SK-N-SH (cell line): ENCODE data around the gene SLCO2A1. TPM values are rescaled to one million over a fixed set of nuclear protein-coding genes. Genes with fewer than 3 reads are reported as not detected.

ENCODE experiments used
- CTCF ChIA-PET: fragments of 300-600, 350-600 bp; formaldehyde crosslinking; extraction: SDS; loops from one replicate; lab custom pipeline; 2021; lab: Yijun Ruan, JAX
- POLR2A ChIA-PET: fragments of 350-600 bp; sonication (Branson Sonifier 250); formaldehyde crosslinking; extraction: SDS; loops from one replicate; lab custom pipeline; 2020; ENCODE audit warnings: antibody characterized with exemption, inconsistent platforms; lab: Yijun Ruan, JAX
- DNase-seq: peaks from one replicate; pipeline ENCODE4 v3.0.0; 2012
- H2AFZ ChIP-seq: fragments of 200-600 bp; sonication (generic); 2 replicates; pipeline ENCODE4 v1.8.1; 2016; ENCODE audit warnings: antibody characterized with exemption, mild to moderate bottlenecking, low read depth
- H3F3A ChIP-seq: fragments of 200-600 bp; sonication (generic); replicated peaks from 2 replicates; pipeline ENCODE3; 2016; ENCODE audit warnings: antibody characterized with exemption, mild to moderate bottlenecking; ENCODE audit not compliant: insufficient read depth
- H3K27ac ChIP-seq, 2 experiments: fragments of 200-500 bp in 1 of 2; fragments of 200-600 bp in 1 of 2; sonication (Bioruptor generic) in 1 of 2; sonication (generic), shearing (Covaris generic) in 1 of 2; 2 replicates each; pipeline versions ENCODE4 v1.5.1 to v1.6.1; 2014 to 2016; ENCODE audit warnings: low read depth in 2 of 2, inconsistent platforms in 1 of 2, low read length in 1 of 2, mild to moderate bottlenecking in 1 of 2, mixed read lengths in 1 of 2
- H3K27me3 ChIP-seq: fragments of 200-600 bp; sonication (generic), shearing (Covaris generic); 2 replicates; pipeline ENCODE4 v1.6.1; 2016; ENCODE audit warnings: mixed run types; ENCODE audit not compliant: insufficient read depth
- H3K36me3 ChIP-seq, 2 experiments: fragments of 200-500 bp in 1 of 2; fragments of 200-600 bp in 1 of 2; sonication (Bioruptor generic) in 1 of 2; sonication (generic) in 1 of 2; replicated peaks in 1 of 2; 2 replicates each; pipeline versions ENCODE3 to v1.5.1; 2014 to 2016; ENCODE audit warnings: low read length in 1 of 2, mild to moderate bottlenecking in 1 of 2; ENCODE audit not compliant: insufficient read depth in 2 of 2, control insufficient read depth in 1 of 2
- H3K4me1 ChIP-seq, 2 experiments: fragments of 200-500 bp in 1 of 2; fragments of 200-600 bp in 1 of 2; sonication (Bioruptor generic) in 1 of 2; sonication (generic), shearing (Covaris generic) in 1 of 2; 2 replicates each; pipeline versions ENCODE4 v1.5.1 to v1.6.1; 2014 to 2016; ENCODE audit warnings: low read depth in 1 of 2, low read length in 1 of 2, mixed run types in 1 of 2; ENCODE audit not compliant: insufficient read depth in 2 of 2, control insufficient read depth in 1 of 2
- H3K4me2 ChIP-seq: fragments of 200-600 bp; sonication (generic), shearing (Covaris generic); 2 replicates; pipeline ENCODE4 v1.6.1; 2017; ENCODE audit warnings: mixed run types
- H3K4me3 ChIP-seq, 2 experiments: fragments of 200-500 bp in 1 of 2; fragments of 200-600 bp in 1 of 2; sonication (Bioruptor generic) in 1 of 2; sonication (generic), shearing (Covaris generic) in 1 of 2; 2 replicates each; pipeline versions ENCODE4 v1.5.1 to v1.8.1; 2014 to 2016; ENCODE audit warnings: low read depth in 2 of 2, inconsistent platforms in 1 of 2, low read length in 1 of 2, mild to moderate bottlenecking in 1 of 2, mixed read lengths in 1 of 2, moderate library complexity in 1 of 2
- H3K79me2 ChIP-seq: fragments of 200-600 bp; sonication (generic); 2 replicates; pipeline ENCODE4 v1.8.1; 2017; ENCODE audit warnings: mild to moderate bottlenecking; ENCODE audit not compliant: insufficient read depth
- H3K9ac ChIP-seq: fragments of 200-600 bp; sonication (generic); 2 replicates; pipeline ENCODE4 v1.6.1; 2017; ENCODE audit warnings: mixed run types
- H3K9me2 ChIP-seq: fragments of 200-600 bp; sonication (generic); 2 replicates; pipeline ENCODE4 v1.6.1; 2017; ENCODE audit warnings: mixed run types
- H3K9me3 ChIP-seq: fragments of 200-600 bp; sonication (generic); 2 replicates; pipeline ENCODE4 v1.6.1; 2017; ENCODE audit warnings: mixed run types, mild to moderate bottlenecking, moderate library complexity
- H4K20me1 ChIP-seq: fragments of 200-600 bp; sonication (generic); 2 replicates; pipeline ENCODE4 v1.6.1; 2017; ENCODE audit warnings: mild to moderate bottlenecking, mixed run types; ENCODE audit not compliant: insufficient read depth
- FOXJ3 ChIP-seq: sonication (generic); formaldehyde crosslinking; IDR thresholded peaks from 2 replicates; pipeline ENCODE4 v1.5.1; 2020; ENCODE audit warnings: mild to moderate bottlenecking, missing genetic modification reagents
- GATA2 ChIP-seq: sonication (generic); formaldehyde crosslinking; IDR thresholded peaks from 2 replicates; pipeline ENCODE4 v1.5.0; 2020; ENCODE audit warnings: mild to moderate bottlenecking, missing genetic modification reagents
- NFIC ChIP-seq: IDR thresholded peaks from 2 replicates; pipeline ENCODE4 v1.4.0; 2012; ENCODE audit warnings: borderline replicate concordance
- POLR2AphosphoS5 ChIP-seq: IDR thresholded peaks from 2 replicates; pipeline ENCODE4 v1.6.1; 2012; ENCODE audit warnings: low read depth, low read length
- RAD21 ChIP-seq: IDR thresholded peaks from 2 replicates; pipeline ENCODE4 v1.6.1; 2012; ENCODE audit warnings: mild to moderate bottlenecking, low read length
- RCOR1 ChIP-seq: fragments of 150-350 bp; IDR thresholded peaks from 2 replicates; pipeline ENCODE4 v1.6.1; 2017; ENCODE audit warnings: antibody characterized with exemption, low read length
- RFX5 ChIP-seq: IDR thresholded peaks from 2 replicates; pipeline ENCODE4 v1.6.1; 2012; ENCODE audit warnings: mild to moderate bottlenecking, improper control_type of control experiment, low read length
- SIN3A ChIP-seq: IDR thresholded peaks from 2 replicates; pipeline ENCODE4 v1.6.1; 2012; ENCODE audit warnings: low read depth, mild to moderate bottlenecking, low read length, moderate library complexity, borderline replicate concordance
- SMC3 ChIP-seq: IDR thresholded peaks from 2 replicates; pipeline ENCODE4 v1.6.1; 2012; ENCODE audit warnings: low read depth, low read length, improper control_type of control experiment
- WGBS: methylation state at CpG from one replicate; pipeline ENCODE4 v1.1.6; 2017; ENCODE audit warnings: low lambda C conversion rate; 5-methylcytosine and 5-hydroxymethylcytosine counted together
- polyA plus RNA-seq, 3 experiments: library from polyadenylated mRNA; depleted of rRNA; stranded (reverse); fragments of >200 nt; gene quantifications; 2 replicates each; pipeline ENCODE4 v1.2.3, GENCODE V29; 2012
- TF ChIP-seq, protein P1 (sequence below): fragments of 150-350 bp; IDR thresholded peaks from 2 replicates; pipeline ENCODE4 v1.6.1; 2016; ENCODE audit warnings: mild to moderate bottlenecking, low read depth, low read length
- TF ChIP-seq, protein P2 (sequence below): IDR thresholded peaks from 2 replicates; pipeline ENCODE4; 2012

The SLCO2A1 gene
- polyA plus RNA-seq, 1 of the 3 experiments (the other 2 are of a cell fraction), result 9.3 TPM

DNA sequence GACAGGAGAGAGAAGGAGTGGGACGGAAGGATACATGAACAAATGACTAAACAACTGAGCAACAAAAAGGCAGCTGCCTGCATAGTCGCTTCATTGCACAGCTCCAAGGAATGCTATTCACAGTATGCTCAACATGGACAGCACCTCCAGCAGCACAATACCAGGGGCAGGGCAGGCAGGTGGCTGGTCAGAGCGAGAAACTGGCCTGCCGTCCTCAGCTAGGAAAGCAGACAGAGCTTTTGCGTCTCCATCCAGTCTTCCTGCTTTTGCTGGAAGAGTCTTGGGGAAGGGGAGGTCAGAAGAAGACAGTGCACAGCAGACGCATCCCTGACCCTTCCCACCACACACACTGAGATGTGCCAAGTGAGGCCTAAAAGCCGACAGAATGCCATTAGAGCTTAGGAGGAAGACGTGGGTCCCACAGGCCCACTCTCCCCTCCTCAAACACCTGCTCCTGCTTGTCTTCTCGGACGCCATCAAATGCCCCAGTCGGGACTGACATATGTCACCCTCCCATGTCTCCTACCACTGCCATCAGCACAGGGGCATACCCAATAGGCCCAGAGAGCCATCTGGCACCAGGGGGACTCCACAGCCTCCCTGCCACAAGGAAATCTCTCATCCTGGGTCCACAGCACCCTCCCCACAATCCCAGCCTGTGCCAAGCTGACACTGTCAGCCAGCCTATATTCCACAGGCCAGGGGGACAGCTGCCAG lies 137.9 kb downstream of the SLCO2A1 start:
- no peak for DNase-seq
- Histone ChIP-seq H3K27me3 (peaks cover 10% of the 10 kb centered on the region; the same call in 1 of the 2 replicates), H3K27ac (no peak overlapping the region), H3K4me1 (peaks cover 0 to 19% of the 10 kb centered on the region in 2 experiments; a peak in 1 of 4 replicates), H3F3A (no peaks in the 10 kb centered on the region), H3K4me3 (no peak overlapping the region), H4K20me1 (no peaks in the 10 kb centered on the region), H3K9ac (no peak overlapping the region), H2AFZ (no peak overlapping the region), H3K9me3 (no peaks in the 10 kb centered on the region), H3K36me3 (no peaks in the 10 kb centered on the region), H3K4me2 (no peak overlapping the region), H3K79me2 (no peaks in the 10 kb centered on the region), H3K9me2 (no peaks in the 10 kb centered on the region)
- WGBS, result 84% methylated on average over 9 of the region's 11 CpGs
- CTCF ChIA-PET, result interaction anchor here (1.2 to 2.0 kb wide), 3 partner anchors 12 to 321 kb away, joined by 3 to 4 read pairs (median 4); no protein-coding TSS in a partner anchor
- POLR2A ChIA-PET, result no interaction called here
- no peak for TF ChIP-seq POLR2AphosphoS5
- TF ChIP-seq, protein P1, sequence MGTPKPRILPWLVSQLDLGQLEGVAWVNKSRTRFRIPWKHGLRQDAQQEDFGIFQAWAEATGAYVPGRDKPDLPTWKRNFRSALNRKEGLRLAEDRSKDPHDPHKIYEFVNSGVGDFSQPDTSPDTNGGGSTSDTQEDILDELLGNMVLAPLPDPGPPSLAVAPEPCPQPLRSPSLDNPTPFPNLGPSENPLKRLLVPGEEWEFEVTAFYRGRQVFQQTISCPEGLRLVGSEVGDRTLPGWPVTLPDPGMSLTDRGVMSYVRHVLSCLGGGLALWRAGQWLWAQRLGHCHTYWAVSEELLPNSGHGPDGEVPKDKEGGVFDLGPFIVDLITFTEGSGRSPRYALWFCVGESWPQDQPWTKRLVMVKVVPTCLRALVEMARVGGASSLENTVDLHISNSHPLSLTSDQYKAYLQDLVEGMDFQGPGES, result no peak
- TF ChIP-seq RAD21, result no peak
- TF ChIP-seq SIN3A, result no peak
- TF ChIP-seq, protein P2, sequence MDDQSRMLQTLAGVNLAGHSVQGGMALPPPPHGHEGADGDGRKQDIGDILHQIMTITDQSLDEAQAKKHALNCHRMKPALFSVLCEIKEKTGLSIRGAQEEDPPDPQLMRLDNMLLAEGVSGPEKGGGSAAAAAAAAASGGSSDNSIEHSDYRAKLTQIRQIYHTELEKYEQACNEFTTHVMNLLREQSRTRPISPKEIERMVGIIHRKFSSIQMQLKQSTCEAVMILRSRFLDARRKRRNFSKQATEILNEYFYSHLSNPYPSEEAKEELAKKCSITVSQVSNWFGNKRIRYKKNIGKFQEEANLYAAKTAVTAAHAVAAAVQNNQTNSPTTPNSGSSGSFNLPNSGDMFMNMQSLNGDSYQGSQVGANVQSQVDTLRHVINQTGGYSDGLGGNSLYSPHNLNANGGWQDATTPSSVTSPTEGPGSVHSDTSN, result no peak
- no peak for TF ChIP-seq FOXJ3
- no peak for TF ChIP-seq RFX5

- 74% methylated on average over 5 of the region's 5 CpGs for WGBS
- H3K9me2 ChIP-seq, result no peaks in the 10 kb centered on the region
- TF ChIP-seq RFX5 (no peak), SMC3 (no peak), GATA2 (CRISPR knock-in tag) (no peak), RCOR1 (no peak), NFIC (no peak), SIN3A (no peak)
- H3K4me3 ChIP-seq, result no peak overlapping the region
- H3K27ac ChIP-seq, result no peak overlapping the region
- peaks cover 3% of the 10 kb centered on the region; the same call in 1 of the 2 replicates for H3K27me3 ChIP-seq
- no peaks in the 10 kb centered on the region for H4K20me1 ChIP-seq
- no peaks in the 10 kb centered on the region for H3K9me3 ChIP-seq
- no peaks in the 10 kb centered on the region for H3K36me3 ChIP-seq
- ChIA-PET POLR2A (no interaction called here), CTCF (interaction anchor here (1.2 to 2.0 kb wide), 3 partner anchors 11 to 322 kb away, joined by 3 to 4 read pairs (median 4); no protein-coding TSS in a partner anchor)
- H3K4me2 ChIP-seq, result no peak overlapping the region
- H3K4me1 ChIP-seq, result peaks cover 0 to 14% of the 10 kb centered on the region in 2 experiments; a peak in 1 of 4 replicates
- DNase-seq, result no peak
- no peak overlapping the region for H2AFZ ChIP-seq
- H3F3A ChIP-seq, result no peaks in the 10 kb centered on the region
- H3K79me2 ChIP-seq, result no peaks in the 10 kb centered on the region
- H3K9ac ChIP-seq, result no peak overlapping the region
Observed at GRCh38 chr3:133890972-133891644, 138.6 kb downstream of the SLCO2A1 start.
